CD14-positive monocyte (primary cell): ENCODE results near the gene HOXC12. TPM values are rescaled to one million over a fixed set of nuclear protein-coding genes. Genes with fewer than 3 reads are reported as not detected.

Experiments used
- DNase-seq, 3 donors: peaks; one replicate each; pipeline ENCODE4 v3.0.0-alpha.2; 2011 to 2022
- H2AFZ ChIP-seq: 2 replicates; pipeline ENCODE4 v1.6.0; 2012; ENCODE audit warnings: mild to moderate bottlenecking, low read depth, low read length, inconsistent platforms; ENCODE audit not compliant: insufficient read depth, poor library complexity, severe bottlenecking
- H3K27ac ChIP-seq, 2 donors: 1 replicate in 1 of 2; 2 replicates in 1 of 2; pipeline ENCODE4 v1.5.1; 2012 to 2013; ENCODE audit warnings: low read length in 2 of 2, control low read depth in 1 of 2, inconsistent platforms in 1 of 2, low read depth in 1 of 2, mild to moderate bottlenecking in 1 of 2
- H3K27me3 ChIP-seq, 2 donors: one replicate each; pipeline versions ENCODE4 v1.6.0 to v1.6.1; 2011 to 2013; ENCODE audit warnings: low read length in 2 of 2; ENCODE audit not compliant: control insufficient read depth in 2 of 2, insufficient read depth in 2 of 2
- H3K36me3 ChIP-seq, 2 donors: replicated peaks in 1 of 2; 1 replicate in 1 of 2; 2 replicates in 1 of 2; pipeline versions ENCODE4 v1.5.1 to v1.6.1; 2012 to 2013; ENCODE audit warnings: low read length in 2 of 2, control low read depth in 1 of 2, inconsistent platforms in 1 of 2, mild to moderate bottlenecking in 1 of 2; ENCODE audit not compliant: insufficient read depth in 2 of 2, control insufficient read depth in 1 of 2
- H3K4me1 ChIP-seq, 2 donors: 1 replicate in 1 of 2; 2 replicates in 1 of 2; pipeline versions ENCODE4 v1.5.1 to v1.6.1; 2012 to 2013; ENCODE audit warnings: low read length in 2 of 2, control low read depth in 1 of 2, inconsistent platforms in 1 of 2, mild to moderate bottlenecking in 1 of 2, moderate library complexity in 1 of 2; ENCODE audit not compliant: insufficient read depth in 2 of 2, control insufficient read depth in 1 of 2
- H3K4me2 ChIP-seq: replicated peaks from 2 replicates; pipeline ENCODE3; 2012; ENCODE audit warnings: low read length, moderate library complexity, mild to moderate bottlenecking; ENCODE audit not compliant: poor library complexity, severe bottlenecking; ENCODE audit errors: extremely low read depth
- H3K4me3 ChIP-seq, 3 experiments: fragments of 200-600 bp in 1 of 3; sonication (generic) in 1 of 3; replicated peaks in 1 of 3; 1 replicate in 2 of 3; 2 replicates in 1 of 3; pipeline ENCODE4 v1.5.1; 2011 to 2013; ENCODE audit warnings: low read length in 3 of 3, mild to moderate bottlenecking in 3 of 3, control low read depth in 2 of 3, low read depth in 2 of 3, inconsistent platforms in 1 of 3, moderate library complexity in 1 of 3
- H3K79me2 ChIP-seq: 2 replicates; pipeline ENCODE4 v1.6.0; 2012; ENCODE audit warnings: mild to moderate bottlenecking, control low read depth, inconsistent platforms, low read length, moderate library complexity; ENCODE audit not compliant: insufficient read depth
- H3K9ac ChIP-seq: 2 replicates; pipeline ENCODE4 v1.6.0; 2017; ENCODE audit warnings: low read length, mild to moderate bottlenecking; ENCODE audit not compliant: insufficient read depth, poor library complexity, severe bottlenecking
- H3K9me3 ChIP-seq, 2 donors: replicated peaks in 1 of 2; 1 replicate in 1 of 2; 2 replicates in 1 of 2; pipeline versions ENCODE4 v1.5.1 to v1.6.1; 2012 to 2013; ENCODE audit warnings: low read length in 2 of 2, control low read depth in 1 of 2; ENCODE audit not compliant: control insufficient read depth in 1 of 2, insufficient read depth in 1 of 2
- H4K20me1 ChIP-seq: 2 replicates; pipeline ENCODE4 v1.6.0; 2012; ENCODE audit warnings: mild to moderate bottlenecking, low read length, control low read depth, moderate library complexity; ENCODE audit not compliant: insufficient read depth
- H3K27ac Mint-ChIP-seq, 7 donors: one replicate each; pipeline ENCODE4 v1.8.0; 2020; ENCODE audit warnings: mild to moderate bottlenecking in 7 of 7, mixed read lengths in 7 of 7, moderate library complexity in 6 of 7, inconsistent platforms in 2 of 7
- H3K27me3 Mint-ChIP-seq, 3 donors: one replicate each; pipeline ENCODE4 v1.8.0; 2021 to 2022; ENCODE audit warnings: low read depth in 3 of 3, mild to moderate bottlenecking in 3 of 3, mixed read lengths in 3 of 3, moderate library complexity in 3 of 3, inconsistent platforms in 1 of 3
- H3K36me3 Mint-ChIP-seq, 2 donors: one replicate each; pipeline ENCODE4 v1.8.0; 2020; ENCODE audit warnings: mixed read lengths in 2 of 2, inconsistent platforms in 1 of 2, mild to moderate bottlenecking in 1 of 2
- H3K4me1 Mint-ChIP-seq: one replicate; pipeline ENCODE4 v1.8.0; 2020; ENCODE audit warnings: mild to moderate bottlenecking, mixed read lengths
- H3K4me3 Mint-ChIP-seq, 2 donors: one replicate each; pipeline ENCODE4 v1.8.0; 2020; ENCODE audit warnings: mild to moderate bottlenecking in 2 of 2, mixed read lengths in 2 of 2, moderate library complexity in 1 of 2
- H3K9me3 Mint-ChIP-seq, 7 donors: one replicate each; pipeline ENCODE4 v1.8.0; 2020 to 2022; ENCODE audit warnings: mixed read lengths in 7 of 7, mild to moderate bottlenecking in 6 of 7, moderate library complexity in 6 of 7, inconsistent platforms in 2 of 7
- CTCF ChIP-seq: fragments of 200-600 bp; IDR thresholded peaks from one replicate; pipeline ENCODE4 v1.8.0; 2022; ENCODE audit warnings: antibody characterized with exemption, mild to moderate bottlenecking
- WGBS: methylation state at CpG from one replicate; pipeline ENCODE4 v1.1.5; 2013; ENCODE audit warnings: missing lambda C conversion rate; ENCODE audit not compliant: insufficient coverage; 5-methylcytosine and 5-hydroxymethylcytosine counted together
- intact Hi-C, 2 donors: fragments of 100-400 bp; cut with micrococcal nuclease; formaldehyde crosslinking; loops; one replicate each; pipeline versions ENCODE4 v1.15.0 to v1.15.1; 2023
- polyA plus RNA-seq, 3 donors: library from polyadenylated mRNA; depleted of rRNA in 1 of 3; unstranded in 2 of 3; stranded (reverse) in 1 of 3; fragments of 300-500 nt in 2 of 3; fragments of >200 nt in 1 of 3; fragmentation: Illumina TruSeq in 2 of 3; gene quantifications; 1 replicate in 2 of 3; 2 replicates in 1 of 3; pipeline ENCODE4 v1.2.3, GENCODE V29; 2012 to 2021

Gene HOXC12
- polyA plus RNA-seq, 3 donors: not detected

DNA sequence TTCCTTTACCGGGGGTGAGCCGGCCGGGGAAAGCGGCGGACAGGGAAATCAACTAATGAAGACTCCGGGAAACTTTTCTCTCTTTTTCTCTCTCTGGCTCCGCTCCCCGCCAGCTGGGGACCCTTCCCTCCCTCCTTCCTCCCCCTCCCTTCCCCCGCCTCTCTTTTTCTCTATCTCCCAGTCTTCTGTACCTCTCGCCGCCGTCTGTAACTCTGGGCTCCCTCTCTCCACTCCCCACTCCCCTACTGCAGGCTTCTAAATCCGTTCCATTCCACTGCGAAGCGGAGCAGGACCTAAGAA lies 11.3 kb downstream of the HOXC12 start:
- peak overlapping the region in 1 of 7 donors; percentile 28 for H3K27ac Mint-ChIP-seq
- Histone ChIP-seq H3K27ac (no peak overlapping the region), H3K79me2 (no peaks in the 10 kb centered on the region), H3K4me1 (no peaks in the 10 kb centered on the region), H3K9me3 (peaks cover 7 to 81% of the 10 kb centered on the region in 2 donors), H4K20me1 (no peaks in the 10 kb centered on the region), H3K36me3 (no peaks in the 10 kb centered on the region), H3K4me3 (no peak overlapping the region), H3K9ac (no peak overlapping the region), H2AFZ (no peak overlapping the region), H3K4me2 (no peak overlapping the region), H3K27me3 (peaks cover 99 to 100% of the 10 kb centered on the region in 2 donors)
- peaks cover 3 to 60% (median 36%) of the 10 kb centered on the region in 7 donors for H3K9me3 Mint-ChIP-seq
- peaks cover 30% of the 10 kb centered on the region for H3K4me1 Mint-ChIP-seq
- intact Hi-C loops: no loop called here
- no peak for DNase-seq
- peaks cover 98 to 99% (median 98%) of the 10 kb centered on the region in 3 donors for H3K27me3 Mint-ChIP-seq
- peaks cover 4 to 19% of the 10 kb centered on the region in 2 donors for H3K36me3 Mint-ChIP-seq
- no peak for TF ChIP-seq CTCF
- peak overlapping the region in 1 of 2 donors; percentile 85 for H3K4me3 Mint-ChIP-seq
- WGBS: 6% methylated on average over 12 of the region's 15 CpGs

- H3K4me1 Mint-ChIP-seq: peaks cover 30% of the 10 kb centered on the region
- Histone ChIP-seq H3K4me2 (no peak overlapping the region), H2AFZ (no peak overlapping the region), H3K27me3 (peaks cover 99 to 100% of the 10 kb centered on the region in 2 donors), H3K36me3 (no peaks in the 10 kb centered on the region), H3K9me3 (peaks cover 7 to 84% of the 10 kb centered on the region in 2 donors), H3K4me3 (no peak overlapping the region), H3K79me2 (no peaks in the 10 kb centered on the region), H3K9ac (no peak overlapping the region), H3K4me1 (no peaks in the 10 kb centered on the region), H4K20me1 (no peaks in the 10 kb centered on the region), H3K27ac (no peak overlapping the region)
- peaks cover 3 to 65% (median 36%) of the 10 kb centered on the region in 7 donors for H3K9me3 Mint-ChIP-seq
- peaks cover 98 to 99% (median 99%) of the 10 kb centered on the region in 3 donors for H3K27me3 Mint-ChIP-seq
- intact Hi-C loops: no loop called here
- H3K4me3 Mint-ChIP-seq: peak overlapping the region in 1 of 2 donors; percentile 85
- H3K27ac Mint-ChIP-seq: peak overlapping the region in 2 of 7 donors; percentile 28 to 70
- DNase-seq: no peak
- WGBS: 4% methylated on average over 27 of the region's 36 CpGs
- peaks cover 4 to 19% of the 10 kb centered on the region in 2 donors for H3K36me3 Mint-ChIP-seq
- no peak for TF ChIP-seq CTCF
These were observed 11.9 kb downstream of the HOXC12 start for GRCh38 chr12:53966385-53967133.
